ENCODE data around the gene AFG3L2.

AFG3L2 gene

GRCh38 chr18:12287684-12288402 is 89.2 kb downstream of the AFG3L2 start:
- no peak for TF ChIP-seq EZH2phosphoT487 (IDR thresholded peaks at IDR 0.05; ENCODE audit: low read depth)
- no peak for TF ChIP-seq CTCF (IDR thresholded peaks at IDR 0.05; ENCODE audit: low read depth, low read length)
- Histone ChIP-seq H3K9me3 (ENCODE audit: insufficient read depth, low read length) (no peaks in the 10 kb centered on the region), H3K4me1 (ENCODE audit: low read length) (peaks cover 2% of the 10 kb centered on the region; the same call in 1 of the 2 replicates), H3K27me3 (ENCODE audit: low read depth, low read length) (0 out of 2 replicates have a peak, but pooled peaks cover 3% of the 10 kb centered on the region), H3K9ac (ENCODE audit: low read length) (no peak overlapping the region), H2AFZ (ENCODE audit: low read depth, low read length) (no peak overlapping the region), H4K20me1 (ENCODE audit: insufficient read depth, low read length) (no peaks in the 10 kb centered on the region), H3K36me3 (replicated peaks; ENCODE audit: low read depth, low read length) (no peaks in the 10 kb centered on the region), H3K4me3 (ENCODE audit: low read length) (no peak overlapping the region), H3K27ac (ENCODE audit: low read length) (no peak overlapping the region), H3K4me2 (ENCODE audit: low read length) (no peak overlapping the region), H3K79me2 (ENCODE audit: low read length) (no peaks in the 10 kb centered on the region)

DNA sequence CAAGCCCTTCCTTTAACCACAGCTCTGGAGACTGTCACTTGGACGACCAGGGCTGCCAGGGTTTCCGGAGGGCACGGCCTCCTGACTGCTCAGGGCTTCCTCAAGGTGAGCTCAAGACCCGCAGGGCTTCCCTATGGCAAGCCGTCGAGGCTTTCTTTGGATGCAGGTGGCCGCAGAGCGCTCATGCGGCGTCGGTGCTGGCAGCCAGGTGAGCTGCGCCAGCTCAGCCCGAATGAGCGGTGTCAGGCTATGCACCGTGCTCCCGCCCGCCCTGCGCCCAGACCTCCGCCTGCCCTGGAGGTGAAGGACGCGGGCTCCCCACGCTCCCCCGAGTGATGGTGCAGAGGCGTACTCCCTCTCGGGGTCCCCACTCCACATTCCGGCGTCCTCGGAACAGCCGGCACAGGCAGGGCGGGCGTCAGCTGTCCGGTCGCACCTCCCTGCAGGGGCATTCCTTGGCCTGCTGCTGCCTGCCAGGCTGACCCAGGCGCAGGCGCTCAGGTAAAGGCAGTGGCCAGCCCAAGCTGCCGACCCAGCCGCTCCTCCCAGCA is 89.8 kb downstream of the AFG3L2 start:
- Histone ChIP-seq H3K27ac (ENCODE audit: low read length) (no peak overlapping the region), H3K4me3 (ENCODE audit: low read length) (no peak overlapping the region), H3K4me2 (ENCODE audit: low read length) (no peak overlapping the region), H3K27me3 (ENCODE audit: low read depth, low read length) (0 out of 2 replicates have a peak, but pooled peaks cover 3% of the 10 kb centered on the region), H3K36me3 (replicated peaks; ENCODE audit: low read depth, low read length) (no peaks in the 10 kb centered on the region), H4K20me1 (ENCODE audit: insufficient read depth, low read length) (no peaks in the 10 kb centered on the region), H2AFZ (ENCODE audit: low read depth, low read length) (no peak overlapping the region), H3K79me2 (ENCODE audit: low read length) (no peaks in the 10 kb centered on the region), H3K4me1 (ENCODE audit: low read length) (peaks cover 8% of the 10 kb centered on the region; the same call in 1 of the 2 replicates), H3K9me3 (ENCODE audit: insufficient read depth, low read length) (no peaks in the 10 kb centered on the region), H3K9ac (ENCODE audit: low read length) (no peak overlapping the region)
- TF ChIP-seq EZH2phosphoT487 (IDR thresholded peaks at IDR 0.05; ENCODE audit: low read depth): no peak

DNA sequence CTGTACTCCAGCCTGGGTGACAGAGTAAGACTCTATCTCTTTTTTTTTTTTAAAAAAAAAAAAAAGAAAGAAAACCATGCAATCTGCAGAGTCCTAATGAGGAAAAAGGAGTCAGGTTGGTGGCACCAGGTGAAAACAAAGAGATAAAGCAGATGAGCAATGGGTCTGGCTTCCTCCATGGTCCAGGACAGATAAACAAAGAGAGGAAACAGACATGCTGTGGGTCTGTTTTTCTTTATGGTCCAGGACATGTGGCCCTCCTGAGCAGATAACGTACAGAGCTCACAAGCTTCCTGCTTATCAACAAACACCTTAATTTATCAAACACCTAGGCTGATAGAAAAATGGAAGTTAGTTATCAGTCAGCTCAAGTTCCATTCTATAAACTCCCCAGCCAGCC is 93.4 kb downstream of the AFG3L2 start:
- Histone ChIP-seq H3K27me3 (ENCODE audit: low read depth, low read length) (0 out of 2 replicates have a peak, but pooled peaks cover 3% of the 10 kb centered on the region), H3K36me3 (replicated peaks; ENCODE audit: low read depth, low read length) (no peaks in the 10 kb centered on the region), H3K4me3 (ENCODE audit: low read length) (no peak overlapping the region), H2AFZ (ENCODE audit: low read depth, low read length) (no peak overlapping the region), H3K9ac (ENCODE audit: low read length) (no peak overlapping the region), H3K4me1 (ENCODE audit: low read length) (peaks cover 8% of the 10 kb centered on the region; the same call in 1 of the 2 replicates), H3K79me2 (ENCODE audit: low read length) (no peaks in the 10 kb centered on the region), H3K4me2 (ENCODE audit: low read length) (no peak overlapping the region), H4K20me1 (ENCODE audit: insufficient read depth, low read length) (no peaks in the 10 kb centered on the region), H3K9me3 (ENCODE audit: insufficient read depth, low read length) (no peaks in the 10 kb centered on the region), H3K27ac (ENCODE audit: low read length) (no peak overlapping the region)
- TF ChIP-seq CTCF (IDR thresholded peaks at IDR 0.05; ENCODE audit: low read depth, low read length): no peak
- TF ChIP-seq EZH2phosphoT487 (IDR thresholded peaks at IDR 0.05; ENCODE audit: low read depth): no peak

GRCh38 chr18:12283256-12283655 is 93.8 kb downstream of the AFG3L2 start:
- H3K36me3 ChIP-seq (replicated peaks; ENCODE audit: low read depth, low read length): no peaks in the 10 kb centered on the region
- peaks cover 8% of the 10 kb centered on the region; the same call in 1 of the 2 replicates for H3K4me1 ChIP-seq (ENCODE audit: low read length)
- no peaks in the 10 kb centered on the region for H3K79me2 ChIP-seq (ENCODE audit: low read length)
- no peak overlapping the region for H3K4me2 ChIP-seq (ENCODE audit: low read length)
- 0 out of 2 replicates have a peak, but pooled peaks cover 3% of the 10 kb centered on the region for H3K27me3 ChIP-seq (ENCODE audit: low read depth, low read length)
- no peak for TF ChIP-seq EZH2phosphoT487 (IDR thresholded peaks at IDR 0.05; ENCODE audit: low read depth)
- TF ChIP-seq CTCF (IDR thresholded peaks at IDR 0.05; ENCODE audit: low read depth, low read length): peak; percentile 37
- no peaks in the 10 kb centered on the region for H3K9me3 ChIP-seq (ENCODE audit: insufficient read depth, low read length)
- no peak overlapping the region for H3K4me3 ChIP-seq (ENCODE audit: low read length)
- no peaks in the 10 kb centered on the region for H4K20me1 ChIP-seq (ENCODE audit: insufficient read depth, low read length)
- no peak overlapping the region for H3K9ac ChIP-seq (ENCODE audit: low read length)
- no peak overlapping the region for H3K27ac ChIP-seq (ENCODE audit: low read length)
- no peak overlapping the region for H2AFZ ChIP-seq (ENCODE audit: low read depth, low read length)
